Measurements from ENCODE around the gene FOCAD. TPM values are rescaled to one million over a fixed set of nuclear protein-coding genes. Genes with fewer than 3 reads are reported as not detected.

FOCAD gene
- total RNA-seq, 1 experiment from 2014 or later, result 43.3 TPM

- Mint-ChIP-seq H3K27ac (no peak overlapping the region), H3K36me3 (ENCODE audit: insufficient read depth in 1 of 3, low read depth in 3 of 3) (peaks cover 0 to 5% (median 0%) of the 10 kb centered on the region in 3 experiments; a peak in 2 of 7 replicates), H3K27me3 (ENCODE audit: low read depth) (no peaks in the 10 kb centered on the region), H3K4me3 (no peak overlapping the region), H3K4me1 (peaks cover 14% of the 10 kb centered on the region in 2 experiments), H3K9me3 (no peaks in the 10 kb centered on the region; a peak in 1 of 5 replicates)
- Histone ChIP-seq H2BK5ac (ENCODE audit: insufficient read length, low read length) (no peak overlapping the region), H2BK20ac (ENCODE audit: low read depth, low read length, poor library complexity, severe bottlenecking) (no peak overlapping the region), H3K27me3 (ENCODE audit: insufficient read depth, low read length) (no peaks in the 10 kb centered on the region), H4K91ac (ENCODE audit: insufficient read length, low read depth, low read length) (no peak overlapping the region), H3K56ac (ENCODE audit: insufficient read length, low read depth, low read length) (no peak overlapping the region), H2BK12ac (ENCODE audit: insufficient read length, low read depth, low read length) (no peak overlapping the region), H3K79me1 (ENCODE audit: insufficient read depth, low read depth, low read length, poor library complexity, severe bottlenecking) (no peaks in the 10 kb centered on the region), H3K14ac (ENCODE audit: insufficient read depth, low read length) (no peak overlapping the region), H3K23me2 (ENCODE audit: insufficient read length, low read depth, low read length, poor library complexity, severe bottlenecking) (no peaks in the 10 kb centered on the region), H3K4me2 (ENCODE audit: insufficient read depth, insufficient read length, low read length) (no peak overlapping the region), H2BK120ac (ENCODE audit: low read depth, low read length, poor library complexity, severe bottlenecking) (no peak overlapping the region), H4K5ac (ENCODE audit: insufficient read length, low read depth, low read length) (no peak overlapping the region), H3K9me3 (ENCODE audit: control insufficient read depth, low read depth, low read length) (no peaks in the 10 kb centered on the region), H4K8ac (replicated peaks; ENCODE audit: insufficient read length, low read depth, low read length) (no peak overlapping the region), H3K4me1 (ENCODE audit: insufficient read depth, low read length) (no peaks in the 10 kb centered on the region), H4K20me1 (ENCODE audit: control insufficient read depth, insufficient read depth, insufficient read length) (no peaks in the 10 kb centered on the region), H3K23ac (ENCODE audit: insufficient read length, low read depth, low read length) (no peak overlapping the region), H3T11ph (ENCODE audit: low read length) (no peak overlapping the region), H2AFZ (ENCODE audit: low read length) (no peak overlapping the region), H3K27ac (ENCODE audit: insufficient read length, low read depth, low read length) (no peak overlapping the region), H3K79me2 (ENCODE audit: insufficient read depth, low read length) (no peaks in the 10 kb centered on the region), H2AK5ac (ENCODE audit: insufficient read length, low read length) (no peak overlapping the region), H2BK15ac (ENCODE audit: low read depth, low read length) (no peak overlapping the region), H3K18ac (ENCODE audit: insufficient read length, low read depth, low read length) (no peak overlapping the region), H3K9ac (ENCODE audit: extremely low read depth, insufficient read length, low read length) (no peak overlapping the region), H3K4ac (ENCODE audit: low read depth, low read length) (no peak overlapping the region)
- DNase-seq, result no peak
- WGBS (ENCODE audit: extremely low coverage, insufficient read length, low lambda C conversion rate), result no CpG with 5 or more reads among the region's 11 CpGs
- TF ChIP-seq CTCF (conservative IDR thresholded peaks at IDR 0.05), result no peak
Measured at GRCh38 chr9:20804489-20805250, 120.6 kb downstream of the FOCAD start.
